Neural crest cell (in vitro differentiated cells): Measurements from ENCODE around the gene PAXIP1. TPM values are rescaled to one million over a fixed set of nuclear protein-coding genes. Genes with fewer than 3 reads are reported as not detected.
"Not testable (repeated sequence)": the region's sequence is repeated elsewhere in the genome, so short reads cannot be mapped to it uniquely, and the experiment has no call there.

Experiments
- DNase-seq: peaks from one replicate; pipeline ENCODE4 v3.0.0; 2021; ENCODE audit warnings: low read depth, mixed read lengths, low spot score
- H3K27ac Mint-ChIP-seq: one replicate; pipeline ENCODE4 v1.8.0; 2021; ENCODE audit warnings: mild to moderate bottlenecking, mixed read lengths; ENCODE audit not compliant: unreplicated experiment
- H3K27me3 Mint-ChIP-seq: 2 replicates; pipeline ENCODE4 v1.8.0; 2021; ENCODE audit warnings: low read depth, mild to moderate bottlenecking, mixed read lengths
- H3K36me3 Mint-ChIP-seq: 2 replicates; pipeline ENCODE4 v1.8.0; 2021; ENCODE audit warnings: low read depth, mild to moderate bottlenecking, mixed read lengths
- H3K4me1 Mint-ChIP-seq: 2 replicates; pipeline ENCODE4 v1.8.0; 2021; ENCODE audit warnings: mixed read lengths
- H3K4me3 Mint-ChIP-seq: one replicate; pipeline ENCODE4 v1.8.0; 2021; ENCODE audit warnings: mild to moderate bottlenecking, mixed read lengths
- H3K9me3 Mint-ChIP-seq: 2 replicates; pipeline ENCODE4 v1.8.0; 2021; ENCODE audit warnings: mixed read lengths
- CTCF ChIP-seq: fragments of 200-600 bp; sonication (generic); conservative IDR thresholded peaks from 2 replicates; pipeline ENCODE4 v1.5.0; 2021; ENCODE audit warnings: antibody characterized with exemption, mild to moderate bottlenecking
- total RNA-seq: library from RNA; stranded (reverse); gene quantifications from 2 replicates; pipeline ENCODE4 v1.2.1, GENCODE V29; 2021

The PAXIP1 gene
- total RNA-seq, 1 donor from 2014 or later, result 32.1 TPM

GRCh38 chr7:154942691-154943090, 60.2 kb downstream of the PAXIP1 start:
- no peak overlapping the region for H3K27ac Mint-ChIP-seq
- H3K4me1 Mint-ChIP-seq, result no peaks in the 10 kb centered on the region
- H3K27me3 Mint-ChIP-seq, result no peaks in the 10 kb centered on the region
- DNase-seq, result no peak
- no peak for TF ChIP-seq CTCF
- H3K9me3 Mint-ChIP-seq, result peaks cover 13% of the 10 kb centered on the region
- H3K4me3 Mint-ChIP-seq, result no peak overlapping the region
- peaks cover 35% of the 10 kb centered on the region for H3K36me3 Mint-ChIP-seq

- Mint-ChIP-seq H3K27me3 (peaks cover 9% of the 10 kb centered on the region), H3K27ac (no peak overlapping the region), H3K9me3 (peaks cover 35% of the 10 kb centered on the region), H3K4me3 (no peak overlapping the region), H3K36me3 (peaks cover 37% of the 10 kb centered on the region), H3K4me1 (no peaks in the 10 kb centered on the region)
- TF ChIP-seq CTCF, result no peak
- no peak for DNase-seq
These were observed 65.1 kb downstream of the PAXIP1 start for GRCh38 chr7:154937837-154938236.

GRCh38 chr7:154934353-154934952, 68.5 kb downstream of the PAXIP1 start:
- H3K4me3 Mint-ChIP-seq, H3K27me3 Mint-ChIP-seq, DNase-seq, H3K4me1 Mint-ChIP-seq, H3K27ac Mint-ChIP-seq: not testable (repeated sequence)
- Mint-ChIP-seq H3K36me3 (peaks cover 16% of the 10 kb centered on the region), H3K9me3 (peaks cover 25% of the 10 kb centered on the region)

GRCh38 chr7:154931906-154932305, 71.0 kb downstream of the PAXIP1 start:
- DNase-seq, result no peak
- H3K36me3 Mint-ChIP-seq, result peaks cover 12% of the 10 kb centered on the region
- no peaks in the 10 kb centered on the region for H3K4me1 Mint-ChIP-seq
- H3K27me3 Mint-ChIP-seq, result peaks cover 28% of the 10 kb centered on the region
- H3K4me3 Mint-ChIP-seq, result no peak overlapping the region
- H3K9me3 Mint-ChIP-seq, result peaks cover 22% of the 10 kb centered on the region
- H3K27ac Mint-ChIP-seq, result no peak overlapping the region
- TF ChIP-seq CTCF, result no peak

GRCh38 chr7:154929006-154929726, 73.8 kb downstream of the PAXIP1 start:
- Mint-ChIP-seq H3K27ac (no peak overlapping the region), H3K4me1 (no peaks in the 10 kb centered on the region), H3K4me3 (no peak overlapping the region), H3K36me3 (peaks cover 2% of the 10 kb centered on the region), H3K27me3 (peaks cover 30% of the 10 kb centered on the region), H3K9me3 (peaks cover 6% of the 10 kb centered on the region)
- DNase-seq, result no peak
- TF ChIP-seq CTCF, result no peak
